RCC 7860 (cell line): ENCODE data around the gene FOXO3.
A peak's percentile ranks its signal among the peaks of the same experiment; 100 is the strongest.
"Not testable (repeated sequence)": the region's sequence is repeated elsewhere in the genome, so short reads cannot be mapped to it uniquely, and the experiment has no call there.

ENCODE experiments used
- DNase-seq: peaks from one replicate; pipeline ENCODE4 v3.0.0-alpha.2; 2015; ENCODE audit warnings: low spot score
- FAIRE-seq: peaks from 2 replicates; lab custom pipeline; 2012; peaks lifted over from hg19 to GRCh38; lab: Jason Lieb, UNC

Gene FOXO3

GRCh38 chr6:108675226-108676200 is 114.8 kb downstream of the FOXO3 start:
- FAIRE-seq, result no peak
- DNase-seq, result no peak

DNA sequence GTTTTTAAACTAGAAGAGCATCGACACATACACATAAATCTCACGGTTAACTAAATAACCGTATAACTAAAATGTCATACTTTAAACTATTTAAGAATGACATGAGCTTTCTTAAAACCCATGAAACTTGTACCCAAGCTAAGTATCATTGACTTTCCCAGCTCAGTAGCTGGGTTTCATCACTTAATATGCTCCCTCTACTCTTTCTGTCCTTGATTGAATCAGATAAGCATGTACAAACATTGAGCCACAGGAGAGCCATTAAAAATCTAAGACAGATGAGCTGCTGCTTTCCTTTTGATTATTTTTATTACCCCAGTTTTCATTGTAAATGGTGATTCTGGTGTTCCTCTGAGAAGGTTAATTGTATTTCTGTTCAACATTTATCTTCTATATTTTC is 115.8 kb downstream of the FOXO3 start:
- DNase-seq, result no peak
- FAIRE-seq, result no peak

DNA sequence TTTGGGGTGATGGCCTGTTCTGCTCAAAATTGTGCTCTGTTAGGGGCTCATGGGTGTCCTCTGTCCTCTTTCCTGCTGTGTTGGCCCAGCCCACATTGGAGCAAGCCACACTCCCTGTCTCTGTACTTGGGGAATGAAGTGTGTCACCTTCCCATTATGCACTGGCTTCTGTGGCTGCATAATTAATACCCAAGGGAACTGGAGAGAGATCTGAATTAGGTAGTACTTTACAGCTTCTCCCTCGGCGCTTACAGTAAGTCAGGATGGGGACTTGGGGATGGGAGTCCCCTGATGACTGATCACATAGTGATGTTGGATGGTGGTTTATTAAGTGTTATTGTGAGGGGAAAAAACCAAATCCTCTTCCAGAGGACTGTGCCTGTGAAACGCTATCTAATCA is 116.6 kb downstream of the FOXO3 start:
- FAIRE-seq, result no peak

DNA sequence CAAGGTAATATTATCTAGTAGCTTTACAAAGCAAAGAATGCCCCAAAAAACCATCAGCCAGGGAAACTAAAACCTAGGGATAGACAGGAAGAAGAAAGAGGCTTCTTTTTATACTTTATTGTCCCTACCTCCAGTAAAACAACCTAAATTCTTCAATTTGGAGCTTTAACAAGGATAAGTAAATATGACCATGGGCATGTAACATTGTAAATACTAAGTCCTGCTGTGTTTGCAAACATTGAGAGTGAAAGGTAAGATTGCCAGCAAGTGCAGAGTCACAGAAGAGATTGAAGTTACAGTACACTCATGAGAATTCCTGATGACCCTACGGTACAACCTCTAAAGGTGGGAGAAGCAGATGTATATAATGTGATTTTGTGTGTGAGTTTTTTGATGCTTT is 117.2 kb downstream of the FOXO3 start:
- DNase-seq, result no peak
- FAIRE-seq, result no peak

More for the DNA sequence above, 116.6 kb downstream of the FOXO3 start:
- no peak for DNase-seq

- not testable (repeated sequence) for DNase-seq, FAIRE-seq
These were observed 119.6 kb downstream of the FOXO3 start for GRCh38 chr6:108680314-108680713.

- not testable (repeated sequence) for DNase-seq, FAIRE-seq
These were observed 121.0 kb downstream of the FOXO3 start for GRCh38 chr6:108681721-108682120.

DNA sequence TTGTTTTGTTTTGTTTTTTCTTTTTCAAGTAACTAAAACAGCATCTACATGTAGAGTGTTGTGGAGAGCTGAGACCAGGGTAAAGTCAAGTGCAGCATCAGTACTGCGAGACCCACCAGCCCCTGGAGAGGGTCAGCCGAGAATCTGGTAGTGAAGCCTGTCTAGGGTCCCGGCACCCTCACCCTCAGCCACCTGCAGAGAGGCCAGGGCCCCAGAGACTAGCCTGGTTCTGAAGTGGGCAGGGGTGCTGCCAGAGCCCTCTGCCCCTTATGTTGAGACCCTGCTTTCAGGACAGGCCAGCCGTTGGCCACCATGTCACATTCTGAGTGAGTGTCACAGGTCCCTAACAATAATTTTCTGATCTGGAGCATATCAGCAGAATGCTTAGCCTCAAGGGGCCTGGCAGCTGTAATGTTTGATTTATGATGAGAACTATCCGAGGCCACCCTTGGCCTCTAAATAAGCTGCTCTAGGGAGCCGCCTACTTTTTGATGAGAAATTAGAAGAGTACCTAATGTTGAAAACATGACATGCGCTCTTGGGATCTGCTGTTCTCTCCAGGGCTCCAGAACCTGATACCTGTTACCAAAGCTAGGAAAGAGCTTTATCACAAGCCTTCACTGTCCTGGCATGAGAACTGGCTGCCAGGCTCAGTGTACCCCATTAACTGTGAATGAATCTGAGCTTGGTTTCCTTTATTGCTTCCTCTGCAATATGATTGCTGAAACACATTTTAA is 121.8 kb downstream of the FOXO3 start:
- not testable (repeated sequence) for DNase-seq, FAIRE-seq

DNA sequence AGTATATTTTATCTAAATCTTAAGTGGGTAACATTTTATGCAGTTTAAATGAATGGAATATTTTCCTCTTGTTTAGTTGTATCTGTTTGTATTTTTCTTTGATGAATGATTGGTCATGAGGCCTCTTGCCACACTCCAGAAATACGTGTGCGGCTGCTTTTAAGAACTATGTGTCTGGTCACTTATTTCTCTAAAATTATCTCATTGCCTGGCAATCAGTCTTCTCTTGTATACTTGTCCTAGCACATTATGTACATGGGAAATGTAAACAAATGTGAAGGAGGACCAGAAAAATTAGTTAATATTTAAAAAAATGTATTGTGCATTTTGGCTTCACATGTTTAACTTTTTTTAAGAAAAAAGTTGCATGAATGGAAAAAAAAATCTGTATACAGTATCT is 123.3 kb downstream of the FOXO3 start:
- FAIRE-seq, DNase-seq: not testable (repeated sequence)

- FAIRE-seq (peak; percentile 87), DNase-seq (peak; percentile 95)
These were observed 124.1 kb downstream of the FOXO3 start for GRCh38 chr6:108684771-108685329.

DNA sequence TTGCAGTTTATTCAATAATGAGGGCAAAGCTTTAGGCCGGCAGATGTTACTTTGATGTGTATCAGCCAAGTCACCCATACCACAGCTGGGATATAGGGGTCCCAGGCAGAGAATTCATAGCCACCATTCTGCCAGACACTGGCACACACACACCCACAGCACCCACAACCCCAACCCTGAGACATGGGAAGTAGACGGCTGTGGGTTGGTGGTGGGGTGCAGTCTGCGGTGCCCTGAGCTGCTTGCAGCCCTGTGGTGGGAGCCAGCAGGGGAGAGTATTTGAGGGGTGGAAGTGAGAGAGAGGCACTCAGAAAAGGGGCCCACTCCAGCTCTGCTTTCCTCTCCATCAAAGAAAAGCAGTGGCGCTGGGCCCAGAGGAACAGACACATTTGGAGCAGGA is 125.3 kb downstream of the FOXO3 start:
- DNase-seq, result no peak
- no peak for FAIRE-seq

DNA sequence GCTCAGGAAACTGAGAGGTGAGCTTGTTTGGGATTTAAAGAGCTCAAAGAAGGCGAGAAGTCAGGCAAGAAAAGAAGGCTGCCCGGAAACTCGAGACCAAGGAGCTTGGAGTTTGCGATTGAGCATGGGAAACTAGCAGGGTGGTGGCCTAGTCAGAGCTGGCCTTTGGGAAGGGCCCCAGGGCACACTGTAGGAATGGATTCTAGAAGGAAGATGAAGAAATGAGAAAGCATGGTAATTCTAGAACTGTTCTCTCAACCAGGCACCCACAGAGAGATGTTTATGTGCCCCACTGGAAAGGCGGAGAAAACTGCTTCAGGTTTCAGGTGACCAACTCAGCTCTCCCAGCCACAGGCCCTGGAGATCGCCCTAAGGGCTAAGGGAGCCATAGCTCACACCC is 126.2 kb downstream of the FOXO3 start:
- DNase-seq (no peak), FAIRE-seq (no peak)

DNA sequence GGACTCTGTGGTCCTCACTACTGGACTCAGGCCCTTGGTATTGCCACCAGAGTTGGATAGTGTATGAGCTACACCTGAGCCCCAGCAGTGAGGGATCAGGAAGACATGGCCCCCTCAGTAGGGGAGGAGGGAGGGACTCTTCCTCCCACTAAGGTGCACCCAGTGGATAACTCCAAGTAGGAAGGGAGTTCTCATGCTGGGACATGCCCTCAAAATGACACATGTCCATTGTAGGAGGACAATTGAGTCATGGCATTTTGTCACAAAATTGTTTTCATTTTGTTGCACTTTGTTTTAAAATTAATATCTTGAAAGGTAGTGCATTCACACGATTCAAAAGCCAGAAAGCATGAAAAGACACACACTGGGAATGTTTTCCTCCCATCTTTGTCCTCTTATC is 127.2 kb downstream of the FOXO3 start:
- FAIRE-seq (no peak), DNase-seq (no peak)

DNA sequence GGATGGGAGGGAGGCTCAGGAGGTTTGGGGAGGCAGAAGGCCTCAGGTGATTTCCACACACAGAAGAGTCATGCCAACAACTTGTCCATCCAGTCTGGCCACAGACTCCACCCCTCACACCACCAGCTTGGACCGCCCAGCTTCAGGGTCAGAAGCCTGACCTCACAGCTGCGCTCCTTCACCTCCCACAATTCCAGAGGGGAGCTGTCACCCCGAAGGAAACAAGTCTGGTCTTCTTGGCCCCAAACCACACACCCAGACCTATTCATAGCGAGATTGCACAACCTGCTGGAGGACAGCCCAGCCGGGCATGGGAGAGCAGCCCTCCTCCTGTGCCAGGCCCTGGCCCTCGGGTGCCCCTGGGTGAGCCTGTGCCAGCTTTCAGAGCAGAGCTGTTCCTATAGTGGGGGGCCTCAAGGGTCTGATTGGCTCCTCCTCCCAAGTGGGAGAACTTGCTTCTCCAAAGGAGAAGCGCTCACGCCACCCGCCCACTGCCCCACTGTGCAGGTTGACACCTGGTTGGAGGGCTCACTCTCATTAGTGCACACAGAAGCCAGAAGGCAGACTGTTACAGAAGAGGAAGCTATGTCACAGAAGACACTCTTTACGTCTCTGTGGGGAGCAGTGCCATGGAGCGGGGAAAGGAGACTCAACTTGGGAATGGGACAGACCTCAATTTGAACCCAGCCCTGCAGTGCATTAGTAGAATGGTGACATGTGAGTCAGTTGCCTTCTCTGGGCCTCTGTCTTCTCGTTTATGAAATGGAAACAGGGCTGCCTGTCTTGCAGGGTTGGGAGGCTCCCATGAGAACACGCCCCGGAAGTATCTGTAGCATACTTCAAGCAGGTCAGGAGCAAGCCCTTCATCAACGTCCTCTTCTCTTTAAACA is 128.8 kb downstream of the FOXO3 start:
- peak; percentile 86 for FAIRE-seq
- DNase-seq, result peak; percentile 91

GRCh38 chr6:108690326-108691049 is 129.8 kb downstream of the FOXO3 start:
- DNase-seq (peak; percentile 40), FAIRE-seq (no peak)

DNA sequence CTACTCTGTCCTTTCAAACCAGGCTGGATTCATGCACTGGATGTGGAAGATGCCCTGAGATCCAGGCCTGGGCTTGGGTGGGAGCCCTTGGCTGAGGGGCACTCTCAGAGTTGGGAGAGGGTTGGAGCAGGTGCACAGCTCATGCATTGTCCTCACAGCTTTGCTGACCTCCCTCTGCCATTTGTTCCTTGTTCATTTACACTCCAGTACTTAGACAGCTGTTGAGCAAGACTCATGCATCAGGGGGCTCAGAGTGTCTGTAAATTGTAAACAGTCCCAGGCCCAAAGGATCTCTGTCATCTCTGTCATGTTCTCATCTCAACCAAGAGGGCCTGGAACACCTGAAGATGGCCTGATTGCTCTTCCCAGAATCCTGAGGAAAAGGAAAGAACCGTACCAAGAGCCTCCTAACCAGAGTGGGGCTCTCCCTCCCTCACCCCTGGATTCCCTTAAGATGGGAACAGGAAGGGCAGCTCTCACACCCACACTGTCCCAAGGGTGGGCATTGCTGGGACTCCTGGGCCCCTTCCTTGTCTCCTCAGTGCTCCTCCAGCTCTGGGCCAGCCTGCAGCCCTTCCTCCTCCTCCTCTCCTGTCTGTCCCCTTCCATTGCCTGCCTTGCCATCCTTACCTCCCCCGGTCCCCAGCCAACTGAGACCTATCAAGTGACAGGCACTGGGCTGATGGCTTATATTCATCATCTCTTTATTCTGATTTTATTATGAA is 132.9 kb downstream of the FOXO3 start:
- DNase-seq, result no peak
- no peak for FAIRE-seq

DNA sequence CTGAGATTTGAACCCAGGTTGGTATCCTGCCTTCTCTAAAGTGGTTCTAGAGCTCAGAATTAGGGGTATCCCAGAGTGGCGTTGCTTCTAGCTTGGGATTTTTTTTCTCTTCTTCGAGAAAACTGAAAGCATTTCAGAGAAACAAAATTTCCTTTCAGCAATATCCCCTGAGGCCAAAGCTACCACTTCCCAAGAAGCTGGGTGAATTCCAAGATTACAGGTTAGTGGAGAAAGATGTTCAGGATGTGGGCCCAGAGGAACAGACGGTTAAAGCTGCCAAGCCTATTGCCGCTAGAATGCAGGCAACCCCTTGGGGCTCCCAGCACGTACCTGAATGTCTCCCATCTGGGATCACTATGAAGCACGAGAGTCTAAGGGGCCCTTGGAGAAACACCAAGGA is 134.1 kb downstream of the FOXO3 start:
- FAIRE-seq (no peak), DNase-seq (no peak)

DNA sequence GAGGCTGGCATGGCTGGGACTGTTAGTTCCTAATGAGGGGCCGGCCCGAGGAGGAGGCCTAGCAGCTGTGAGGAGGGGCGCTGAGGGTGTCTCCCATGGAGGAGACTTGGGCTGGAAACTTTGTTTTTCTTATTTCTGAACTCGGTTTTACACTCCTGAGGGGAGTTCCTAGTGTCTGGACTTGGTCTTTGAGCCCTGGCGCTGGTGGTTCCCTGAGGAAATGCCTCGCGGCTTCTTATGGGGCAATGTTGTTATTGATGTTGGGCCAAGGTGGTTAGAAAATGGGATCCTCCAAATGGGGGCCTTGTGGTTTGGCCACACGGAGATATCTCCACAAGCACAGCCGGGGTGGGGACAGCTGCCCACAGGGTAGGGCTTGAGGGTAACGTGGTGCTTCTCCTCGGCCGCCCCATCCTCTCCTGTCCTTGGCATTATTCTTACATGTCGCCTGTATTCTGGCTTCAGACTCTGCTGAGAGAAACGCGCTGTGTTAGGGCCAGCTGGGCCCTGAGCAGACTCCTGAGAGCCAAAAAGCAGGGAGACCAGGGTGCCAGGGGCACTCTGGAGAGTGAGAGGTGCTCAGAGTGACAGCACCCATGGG is 136.9 kb downstream of the FOXO3 start:
- FAIRE-seq, result no peak

DNA sequence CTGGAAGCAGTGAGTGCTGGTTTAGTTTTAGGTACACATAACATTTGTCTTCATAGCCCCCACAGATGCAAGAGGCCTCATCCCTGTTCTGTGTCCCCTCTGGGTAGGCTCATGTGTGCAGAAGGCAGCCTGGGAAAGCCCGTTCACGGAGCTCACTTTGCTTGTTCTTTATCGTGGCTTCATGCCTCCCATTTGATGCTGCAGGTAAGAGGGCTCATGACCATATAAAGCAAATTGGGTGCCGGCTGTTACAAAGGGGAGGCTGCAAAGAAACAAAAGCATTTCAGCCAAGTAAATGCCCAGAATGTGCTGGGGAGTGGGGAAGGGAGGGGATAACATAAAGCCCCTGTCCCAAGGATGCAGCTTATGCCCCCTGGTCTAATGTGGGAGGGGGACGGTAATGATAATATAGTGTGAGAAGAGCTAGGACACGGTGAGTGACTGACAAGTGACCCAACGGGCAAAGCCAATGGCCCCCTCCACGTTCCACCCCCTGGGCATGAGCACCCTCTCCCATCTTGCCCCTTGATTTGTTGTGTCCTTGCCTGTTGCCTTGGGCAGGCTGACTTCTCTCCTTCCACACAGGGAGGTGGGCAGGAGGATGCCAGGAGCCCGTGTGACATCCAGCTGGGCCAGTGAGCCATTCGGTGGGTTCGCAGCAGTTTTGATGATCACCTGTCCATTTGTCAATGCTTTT is 138.0 kb downstream of the FOXO3 start:
- FAIRE-seq, result no peak
- DNase-seq, result no peak

More for the DNA sequence above, 136.9 kb downstream of the FOXO3 start:
- DNase-seq, result no peak
